Measurements from ENCODE around the gene LITAFD.

Gene LITAFD

DNA sequence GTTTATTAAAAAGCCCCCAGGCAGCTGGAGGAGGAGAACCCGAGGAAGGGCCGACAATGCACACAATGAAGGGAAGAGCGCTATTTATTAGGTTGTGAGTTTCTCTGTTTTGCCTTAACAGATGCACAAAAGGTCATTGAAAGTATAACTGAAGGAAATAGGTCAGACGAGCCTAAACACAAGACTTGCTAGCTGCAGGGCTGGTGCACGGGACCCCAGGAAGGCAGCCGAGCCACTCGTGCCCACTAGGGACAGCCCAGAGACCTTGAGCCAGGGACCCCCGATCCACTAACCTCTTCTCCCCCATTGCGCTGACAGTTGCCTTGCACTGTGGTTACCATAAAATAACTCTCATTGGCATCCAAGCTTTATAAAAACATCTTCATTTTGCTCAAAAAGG, 11.3 kb downstream of the LITAFD start:
- TF ChIP-seq, protein P1, sequence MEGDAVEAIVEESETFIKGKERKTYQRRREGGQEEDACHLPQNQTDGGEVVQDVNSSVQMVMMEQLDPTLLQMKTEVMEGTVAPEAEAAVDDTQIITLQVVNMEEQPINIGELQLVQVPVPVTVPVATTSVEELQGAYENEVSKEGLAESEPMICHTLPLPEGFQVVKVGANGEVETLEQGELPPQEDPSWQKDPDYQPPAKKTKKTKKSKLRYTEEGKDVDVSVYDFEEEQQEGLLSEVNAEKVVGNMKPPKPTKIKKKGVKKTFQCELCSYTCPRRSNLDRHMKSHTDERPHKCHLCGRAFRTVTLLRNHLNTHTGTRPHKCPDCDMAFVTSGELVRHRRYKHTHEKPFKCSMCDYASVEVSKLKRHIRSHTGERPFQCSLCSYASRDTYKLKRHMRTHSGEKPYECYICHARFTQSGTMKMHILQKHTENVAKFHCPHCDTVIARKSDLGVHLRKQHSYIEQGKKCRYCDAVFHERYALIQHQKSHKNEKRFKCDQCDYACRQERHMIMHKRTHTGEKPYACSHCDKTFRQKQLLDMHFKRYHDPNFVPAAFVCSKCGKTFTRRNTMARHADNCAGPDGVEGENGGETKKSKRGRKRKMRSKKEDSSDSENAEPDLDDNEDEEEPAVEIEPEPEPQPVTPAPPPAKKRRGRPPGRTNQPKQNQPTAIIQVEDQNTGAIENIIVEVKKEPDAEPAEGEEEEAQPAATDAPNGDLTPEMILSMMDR (IDR thresholded peaks at IDR 0.05), result no peak

DNA sequence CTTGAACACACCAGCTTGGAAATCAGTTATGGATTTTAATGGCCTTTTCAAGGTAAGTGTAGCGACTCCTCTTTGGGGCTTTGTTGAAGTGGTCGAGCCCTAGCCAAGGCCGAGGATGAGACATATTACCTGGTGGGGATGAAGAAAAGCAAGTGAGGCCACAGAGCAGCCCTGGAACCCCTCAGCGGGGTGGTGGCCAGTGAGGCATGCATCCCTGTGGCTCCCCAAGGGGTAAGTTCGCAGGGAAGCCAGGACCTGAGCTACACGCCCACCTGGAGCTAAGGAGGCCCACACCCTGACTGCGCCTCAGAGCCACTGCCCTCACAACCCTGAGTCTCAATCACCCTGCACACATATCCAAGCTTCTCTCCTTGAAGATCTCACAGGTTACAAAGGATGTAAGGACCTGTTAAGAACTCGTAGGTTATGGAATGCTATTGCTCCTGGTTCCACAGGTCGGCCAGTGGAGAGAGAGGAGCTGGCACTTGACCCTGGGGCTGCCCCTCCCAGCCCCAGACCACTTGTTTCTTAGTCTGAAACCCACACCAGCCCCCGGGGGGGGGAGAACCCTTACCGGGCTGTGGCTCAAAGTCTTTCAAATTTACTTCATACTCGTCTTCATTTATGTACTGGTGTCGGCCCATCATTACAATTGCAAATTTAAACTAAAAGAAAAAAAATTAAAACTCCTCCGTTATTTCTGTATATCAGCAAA, 12.0 kb downstream of the LITAFD start:
- TF ChIP-seq, protein P1 (IDR thresholded peaks at IDR 0.05), result no peak

DNA sequence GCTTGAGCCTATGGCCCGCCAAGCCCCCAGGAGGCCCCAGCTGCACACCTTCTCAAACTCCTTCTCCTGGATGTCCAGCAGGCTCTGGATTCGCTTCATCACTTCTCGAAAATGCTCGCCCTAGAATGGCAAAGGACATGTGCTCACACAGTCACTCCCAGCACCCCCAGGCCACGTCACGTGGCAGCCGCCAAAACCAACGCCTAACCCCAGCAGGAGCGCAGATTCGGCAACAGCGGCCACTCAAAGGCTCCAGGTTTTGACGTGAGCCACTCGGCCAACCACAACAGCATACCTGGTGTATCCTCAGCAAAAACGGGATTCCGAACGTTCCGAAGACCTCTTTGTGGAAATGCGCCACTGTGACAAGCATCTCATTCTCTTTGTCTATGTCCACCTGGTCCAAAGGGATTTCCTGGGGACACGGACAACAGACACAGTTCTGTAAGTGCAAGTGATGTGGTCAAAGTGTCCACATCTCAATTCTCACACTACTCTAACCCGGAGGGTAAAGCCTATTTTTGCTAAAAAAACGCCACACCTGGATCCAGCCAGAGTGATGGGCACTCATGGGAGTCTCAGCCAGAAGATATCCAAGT, 12.7 kb downstream of the LITAFD start:
- TF ChIP-seq, protein P1 (IDR thresholded peaks at IDR 0.05), result no peak

DNA sequence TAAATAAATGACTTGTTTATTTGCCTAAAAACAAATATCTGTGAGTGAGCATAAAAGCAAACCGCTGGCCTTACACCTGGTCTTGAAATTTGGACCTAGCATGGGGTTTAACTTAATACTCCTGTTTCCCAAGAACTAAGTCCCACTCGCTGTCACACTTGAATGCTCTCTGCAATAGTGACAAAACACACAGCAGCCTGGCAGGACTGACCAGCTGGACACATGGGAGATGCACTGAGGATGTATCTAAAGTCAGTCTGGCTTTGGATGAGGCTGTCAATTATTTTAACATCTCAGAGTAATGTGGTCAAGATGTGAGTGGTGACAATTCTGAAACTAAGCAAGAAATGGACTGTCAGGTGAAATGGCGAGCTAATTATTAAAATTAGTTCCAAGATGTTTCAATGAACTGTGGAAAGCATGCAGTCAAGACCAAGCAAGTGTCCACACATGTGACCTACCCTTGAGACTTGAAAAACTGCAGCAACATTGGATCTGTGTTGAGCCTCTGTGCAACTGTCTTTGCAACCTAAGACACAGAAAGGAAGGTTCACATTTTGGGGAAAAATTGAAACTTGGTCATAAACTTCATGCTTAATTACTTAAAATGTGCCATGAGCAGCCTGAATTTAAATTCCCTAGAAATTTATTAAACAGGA, 16.6 kb downstream of the LITAFD start:
- TF ChIP-seq, protein P1 (IDR thresholded peaks at IDR 0.05), result no peak

DNA sequence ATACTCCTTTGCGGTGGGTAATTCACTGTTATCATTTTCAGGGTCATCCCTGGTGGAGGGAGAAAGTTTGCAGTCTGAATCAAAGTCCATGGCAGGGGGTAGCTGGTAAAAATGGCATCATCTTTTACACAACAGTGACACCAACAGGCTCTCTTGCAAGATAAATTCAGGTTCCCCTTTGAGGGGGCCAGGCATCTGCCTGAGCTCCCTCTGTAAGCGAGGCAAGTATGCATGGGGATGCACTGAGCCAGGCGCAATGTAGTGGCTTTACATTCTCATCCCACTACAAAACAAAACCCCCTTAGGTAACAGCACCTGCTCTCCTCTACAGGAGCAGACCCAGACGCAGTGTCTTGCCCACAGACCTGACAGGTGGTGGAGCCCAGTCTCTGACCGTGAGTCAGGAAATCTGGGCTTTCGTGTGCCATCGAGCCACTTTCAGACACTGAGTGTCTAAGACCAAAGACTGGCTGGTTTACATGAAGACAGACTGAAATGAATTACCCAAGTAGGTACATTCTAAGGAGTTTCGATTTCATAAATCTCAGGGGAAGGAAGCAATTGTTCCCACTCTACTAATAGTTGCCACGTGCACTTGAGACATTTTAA, 17.7 kb downstream of the LITAFD start:
- TF ChIP-seq, protein P1 (IDR thresholded peaks at IDR 0.05), result no peak

DNA sequence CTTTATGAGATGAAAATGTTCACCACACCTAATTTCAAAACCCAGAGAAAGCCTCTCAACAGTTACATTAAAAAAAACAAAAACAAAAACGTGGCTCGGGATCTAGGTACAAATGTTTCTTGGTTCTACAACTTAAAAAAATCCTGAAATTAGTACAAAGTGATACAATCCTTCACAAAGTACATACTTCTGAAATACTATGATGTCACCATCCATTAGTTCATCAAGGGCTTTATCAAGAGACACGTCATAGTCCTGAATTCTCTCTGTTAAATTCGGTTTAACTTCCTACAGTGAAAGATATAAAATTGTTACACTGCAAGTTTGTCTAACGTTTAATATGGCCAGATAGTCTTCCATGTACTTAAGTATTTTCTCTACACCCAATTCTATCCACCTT, 18.2 kb downstream of the LITAFD start:
- TF ChIP-seq, protein P1 (IDR thresholded peaks at IDR 0.05), result no peak

DNA sequence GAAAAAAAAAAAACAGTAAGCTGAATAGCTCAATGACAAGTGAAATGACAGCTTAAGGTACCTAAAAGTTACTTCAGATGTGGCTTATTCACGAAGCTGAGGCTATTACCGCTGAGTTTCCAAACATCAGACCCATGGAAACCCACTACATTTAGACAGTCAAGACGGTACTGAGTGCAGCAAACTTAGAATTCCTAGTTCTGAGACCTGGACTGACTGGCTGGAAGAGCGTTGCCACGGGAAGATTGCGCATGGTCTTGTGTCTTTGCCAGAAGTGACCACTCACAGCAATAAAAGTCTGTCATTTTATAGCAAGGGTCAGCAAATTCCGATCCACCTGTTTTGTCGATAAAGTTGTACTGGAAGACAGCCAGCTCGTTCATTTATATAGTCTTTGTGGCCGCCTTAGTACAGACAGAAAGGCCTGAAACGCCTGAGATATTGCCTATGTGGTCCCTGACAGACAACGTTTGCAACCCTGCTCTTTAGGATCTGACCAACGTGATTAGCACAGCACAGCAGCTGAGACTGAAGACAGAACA, 19.2 kb downstream of the LITAFD start:
- TF ChIP-seq, protein P1 (IDR thresholded peaks at IDR 0.05), result no peak
